Keratinocyte (primary cell): ENCODE results near the gene ZBTB43. TPM values are rescaled to one million over a fixed set of nuclear protein-coding genes. Genes with fewer than 3 reads are reported as not detected.
A peak's percentile ranks its signal among the peaks of the same experiment; 100 is the strongest.

Experiments
- DNase-seq: peaks from one replicate; pipeline ENCODE4 v3.0.0-alpha.2; 2011; ENCODE audit warnings: low read depth, missing footprints, low spot score
- FAIRE-seq: peaks from 2 replicates; lab custom pipeline; 2011; peaks lifted over from hg19 to GRCh38; lab: Jason Lieb, UNC
- H2AFZ ChIP-seq: 2 replicates; pipeline ENCODE4 v1.6.0; 2012; ENCODE audit warnings: low read length, control low read depth, inconsistent platforms; ENCODE audit not compliant: control insufficient read depth
- H3K27ac ChIP-seq: 2 replicates; pipeline ENCODE4 v1.5.1; 2011; ENCODE audit warnings: low read length; ENCODE audit not compliant: control insufficient read depth, insufficient read depth
- H3K27me3 ChIP-seq: 3 replicates; pipeline ENCODE4 v1.6.0; 2011; ENCODE audit warnings: low read length; ENCODE audit not compliant: control insufficient read depth, insufficient read depth; ENCODE audit errors: extremely low read depth
- H3K36me3 ChIP-seq, 2 experiments: 2 replicates in 1 of 2; 3 replicates in 1 of 2; pipeline ENCODE4 v1.5.1; 2011; ENCODE audit warnings: low read length in 2 of 2, mild to moderate bottlenecking in 1 of 2; ENCODE audit not compliant: control insufficient read depth in 2 of 2, insufficient read depth in 2 of 2; ENCODE audit errors: extremely low read depth in 1 of 2
- H3K4me1 ChIP-seq: 3 replicates; pipeline ENCODE4 v1.5.1; 2011; ENCODE audit warnings: low read length; ENCODE audit not compliant: control insufficient read depth, insufficient read depth; ENCODE audit errors: extremely low read depth
- H3K4me2 ChIP-seq: 3 replicates; pipeline ENCODE4 v1.6.0; 2011; ENCODE audit warnings: low read depth, low read length; ENCODE audit not compliant: control insufficient read depth, insufficient read depth; ENCODE audit errors: extremely low read depth
- H3K4me3 ChIP-seq, 3 experiments: fragments of 200-600 bp in 1 of 3; sonication (generic) in 1 of 3; 2 replicates in 2 of 3; 3 replicates in 1 of 3; pipeline ENCODE4 v1.5.1; 2011 to 2016; ENCODE audit warnings: low read length in 3 of 3, mild to moderate bottlenecking in 3 of 3, control low read depth in 2 of 3, inconsistent platforms in 1 of 3, low read depth in 1 of 3, mixed read lengths in 1 of 3, mixed run types in 1 of 3, moderate library complexity in 1 of 3; ENCODE audit not compliant: control insufficient read depth in 2 of 3, insufficient read depth in 2 of 3; ENCODE audit errors: extremely low read depth in 1 of 3
- H3K79me2 ChIP-seq: 2 replicates; pipeline ENCODE4 v1.6.0; 2012; ENCODE audit warnings: low read length; ENCODE audit not compliant: control insufficient read depth, insufficient read depth
- H3K9ac ChIP-seq: 3 replicates; pipeline ENCODE4 v1.6.0; 2011; ENCODE audit warnings: low read length; ENCODE audit not compliant: control insufficient read depth, insufficient read depth; ENCODE audit errors: extremely low read depth
- H3K9me1 ChIP-seq: 3 replicates; pipeline ENCODE4 v1.6.0; 2011; ENCODE audit warnings: low read length; ENCODE audit not compliant: control insufficient read depth, insufficient read depth; ENCODE audit errors: extremely low read depth
- H3K9me3 ChIP-seq: 2 replicates; pipeline ENCODE4 v1.5.1; 2012; ENCODE audit warnings: low read depth, low read length; ENCODE audit not compliant: control insufficient read depth
- H4K20me1 ChIP-seq: 3 replicates; pipeline ENCODE4 v1.6.0; 2011; ENCODE audit warnings: low read length; ENCODE audit not compliant: control insufficient read depth, insufficient read depth; ENCODE audit errors: extremely low read depth
- CTCF ChIP-seq, 3 experiments: IDR thresholded peaks in 1 of 3; conservative IDR thresholded peaks in 1 of 3; optimal IDR thresholded peaks in 1 of 3; 2 replicates in 2 of 3; 3 replicates in 1 of 3; pipeline versions ENCODE3 to v1.5.1; 2011; ENCODE audit warnings: low read length in 3 of 3, mild to moderate bottlenecking in 3 of 3, moderate library complexity in 2 of 3, control low read depth in 1 of 3, inconsistent platforms in 1 of 3; ENCODE audit not compliant: insufficient read depth in 2 of 3; ENCODE audit errors: extremely low read depth in 1 of 3
- EZH2 ChIP-seq: IDR thresholded peaks from one replicate; pipeline ENCODE4 v1.6.1; 2012; ENCODE audit warnings: inconsistent platforms, mild to moderate bottlenecking, low read length, moderate library complexity
- dilution Hi-C: fragments of 300-500 bp; cut with MboI; formaldehyde crosslinking; loops from one replicate; pipeline ENCODE4 v1.7.0; 2020; ENCODE audit warnings: low sequenced_read_pairs; ENCODE audit not compliant: extremely low pct_ligation_motif_present
- polyA plus RNA-seq, 5 experiments: library from polyadenylated mRNA; depleted of rRNA in 3 of 5; stranded (reverse) in 3 of 5; stranded (forward) in 1 of 5; unstranded in 1 of 5; fragments of >200 nt; gene quantifications; 1 replicate in 1 of 5; 2 replicates in 3 of 5; 3 replicates in 1 of 5; pipeline versions ENCODE4 v1.2.1 to v1.2.3, GENCODE V29; 2011 to 2012; ENCODE audit warnings: missing spikeins in 2 of 5, low read depth in 1 of 5, low replicate concordance in 1 of 5

The ZBTB43 gene
- polyA plus RNA-seq, 1 donor (not counting 4 experiments of a cell fraction or from before 2014, with no cell fraction given), result 24.3 TPM

- Histone ChIP-seq H3K4me3 (peak overlapping the region; percentile 78 to 94 (median 93)), H3K9me1 (no peaks in the 10 kb centered on the region), H3K27me3 (no peaks in the 10 kb centered on the region), H3K9ac (peak overlapping the region; percentile 90), H2AFZ (peak overlapping the region; percentile 99), H3K79me2 (peaks cover 40% of the 10 kb centered on the region), H3K27ac (peak overlapping the region; percentile 98), H3K4me2 (peak overlapping the region; percentile 70), H3K9me3 (no peaks in the 10 kb centered on the region), H3K4me1 (peaks cover 19% of the 10 kb centered on the region), H4K20me1 (peaks cover 4% of the 10 kb centered on the region), H3K36me3 (peaks cover 3% of the 10 kb centered on the region in 2 experiments)
- DNase-seq (no peak), FAIRE-seq (no peak)
- no peak for TF ChIP-seq EZH2
- TF ChIP-seq CTCF (optimal IDR thresholded peaks at IDR 0.05 in 1 of 3, IDR thresholded peaks at IDR 0.05 in 1 of 3, conservative IDR thresholded peaks at IDR 0.05 in 1 of 3; ENCODE audit: extremely low read depth in 1 of 3, insufficient read depth in 2 of 3, low read length in 3 of 3), result no peak
- dilution Hi-C loops, result no loop called here
Observed at GRCh38 chr9:126804198-126804695, 593 bp upstream of the ZBTB43 start.

- peaks cover 44% of the 10 kb centered on the region for H3K79me2 ChIP-seq
Observed at GRCh38 chr9:126805554-126806262, 868 bp downstream of the ZBTB43 start.

More at GRCh38 chr9:126805554-126806262, 868 bp downstream of the ZBTB43 start:
- Histone ChIP-seq H3K4me3 (peak overlapping the region; percentile 78 to 94 (median 93)), H3K9me3 (no peaks in the 10 kb centered on the region), H3K27ac (peak overlapping the region; percentile 98), H3K9ac (peak overlapping the region; percentile 90), H3K27me3 (no peaks in the 10 kb centered on the region), H3K36me3 (peaks cover 3 to 5% of the 10 kb centered on the region in 2 experiments), H3K4me1 (peaks cover 19% of the 10 kb centered on the region), H3K9me1 (no peaks in the 10 kb centered on the region), H3K4me2 (peak overlapping the region; percentile 96), H4K20me1 (peaks cover 4% of the 10 kb centered on the region), H2AFZ (no peak overlapping the region)
- FAIRE-seq (no peak), DNase-seq (no peak)
- dilution Hi-C loops, result no loop called here
- TF ChIP-seq CTCF (optimal IDR thresholded peaks at IDR 0.05 in 1 of 3, IDR thresholded peaks at IDR 0.05 in 1 of 3, conservative IDR thresholded peaks at IDR 0.05 in 1 of 3; ENCODE audit: extremely low read depth in 1 of 3, insufficient read depth in 2 of 3, low read length in 3 of 3), result no peak
- no peak for TF ChIP-seq EZH2
